K562 (cell line): Measurements from ENCODE around the gene DAW1. TPM values are rescaled to one million over a fixed set of nuclear protein-coding genes. Genes with fewer than 3 reads are reported as not detected.
A peak's percentile ranks its signal among the peaks of the same experiment; 100 is the strongest.

Experiments used
- ATAC-seq: fragments of 200-7000 bp; cut with Tn5 transposase; 3 replicates; pipeline ENCODE4 v1.9.1; 2020; ENCODE audit warnings: moderate library complexity
- BruUV-seq: library from RNA; stranded (reverse); fragments of 400-500 nt; replicated peaks from 2 replicates; lab custom pipeline; 2021; lab: Mats Ljungman, UMichigan
- CTCF ChIA-PET: fragments of 300-600 bp; formaldehyde crosslinking; extraction: SDS; loops from one replicate; lab custom pipeline; 2021; ENCODE audit warnings: low intra/inter-chr PET ratio; lab: Yijun Ruan, JAX
- POLR2A ChIA-PET: fragments of 300-600, 350-650 bp; sonication (Branson Sonifier 250); formaldehyde crosslinking; extraction: SDS; loops from one replicate; lab custom pipeline; 2021; ENCODE audit warnings: antibody characterized with exemption, inconsistent platforms; lab: Yijun Ruan, JAX
- DNase-seq, 4 experiments: peaks; one replicate each; pipeline versions ENCODE4 v3.0.0 to v3.0.0-alpha.2; 2011 to 2018; ENCODE audit warnings: low spot score in 3 of 4, mixed read lengths in 3 of 4; ENCODE audit errors: extremely low read depth in 1 of 4
- FAIRE-seq: peaks from 2 replicates; lab custom pipeline; 2011; peaks lifted over from hg19 to GRCh38; lab: Jason Lieb, UNC
- H2AFZ ChIP-seq: 2 replicates; pipeline ENCODE4 v1.6.0; 2011; ENCODE audit warnings: low read depth, low read length, control low read depth, inconsistent platforms
- H3K27ac ChIP-seq: fragments of 200-600 bp; 3 replicates; pipeline ENCODE4 v1.8.0; 2011; ENCODE audit warnings: low read depth, mild to moderate bottlenecking, control low read depth, inconsistent platforms, low read length, moderate library complexity, mixed read lengths; ENCODE audit errors: extremely low read depth
- H3K27me3 ChIP-seq, 2 experiments: fragments of 300-600 bp in 1 of 2; 2 replicates in 1 of 2; 3 replicates in 1 of 2; pipeline versions ENCODE4 v1.6.0 to v1.8.0; 2011; ENCODE audit warnings: inconsistent platforms in 2 of 2, low read length in 2 of 2, mild to moderate bottlenecking in 1 of 2, mixed read lengths in 1 of 2, moderate library complexity in 1 of 2; ENCODE audit not compliant: control insufficient read depth in 2 of 2, insufficient read depth in 2 of 2
- H3K36me3 ChIP-seq: fragments of 300-600 bp; 3 replicates; pipeline ENCODE4 v1.8.0; 2011; ENCODE audit warnings: mild to moderate bottlenecking, low read length, inconsistent platforms; ENCODE audit not compliant: control insufficient read depth, insufficient read depth
- H3K4me1 ChIP-seq, 2 experiments: fragments of 200-600 bp in 1 of 2; replicated peaks in 1 of 2; 2 replicates in 1 of 2; 3 replicates in 1 of 2; pipeline versions ENCODE4 v1.5.1 to v1.8.0; 2011; ENCODE audit warnings: inconsistent platforms in 2 of 2, low read length in 2 of 2, mild to moderate bottlenecking in 1 of 2, mixed read lengths in 1 of 2, moderate library complexity in 1 of 2; ENCODE audit not compliant: control insufficient read depth in 2 of 2, insufficient read depth in 2 of 2
- H3K4me2 ChIP-seq: 2 replicates; pipeline ENCODE4 v1.6.1; 2011; ENCODE audit warnings: low read length, control low read depth, inconsistent platforms, mixed read lengths; ENCODE audit not compliant: insufficient read depth
- H3K4me3 ChIP-seq: fragments of 200-600 bp; sonication (generic), shearing (Covaris generic); 2 replicates; pipeline ENCODE4 v1.5.1; 2016; ENCODE audit warnings: control low read depth, inconsistent platforms
- H3K79me2 ChIP-seq: fragments of 200-600 bp; 3 replicates; pipeline ENCODE4 v1.8.0; 2011; ENCODE audit warnings: low read length, inconsistent platforms; ENCODE audit not compliant: control insufficient read depth, insufficient read depth
- H3K9ac ChIP-seq, 2 experiments: 2 replicates each; pipeline versions ENCODE4 v1.6.0 to v1.6.1; 2011; ENCODE audit warnings: low read depth in 2 of 2, low read length in 2 of 2, control low read depth in 1 of 2, inconsistent platforms in 1 of 2, mild to moderate bottlenecking in 1 of 2, mixed read lengths in 1 of 2; ENCODE audit not compliant: insufficient read depth in 1 of 2
- H3K9me1 ChIP-seq: one replicate; pipeline ENCODE4 v1.6.0; 2011; ENCODE audit warnings: inconsistent platforms, mild to moderate bottlenecking, low read length, moderate library complexity; ENCODE audit not compliant: control insufficient read depth, insufficient read depth
- H3K9me3 ChIP-seq: replicated peaks from 2 replicates; pipeline ENCODE4 v1.5.1; 2011; ENCODE audit warnings: low read depth, low read length, inconsistent platforms; ENCODE audit not compliant: control insufficient read depth, insufficient read depth
- H4K20me1 ChIP-seq: replicated peaks from 2 replicates; pipeline ENCODE4 v1.6.1; 2011; ENCODE audit warnings: low read length, inconsistent platforms, mixed read lengths; ENCODE audit not compliant: control insufficient read depth, insufficient read depth
- RAD21 ChIP-seq, 2 experiments: fragments of 250-450 bp in 1 of 2; fragments of 450-650 bp in 1 of 2; sonication (Bioruptor Pico) in 1 of 2; formaldehyde crosslinking in 1 of 2; IDR thresholded peaks in 1 of 2; conservative IDR thresholded peaks in 1 of 2; 2 replicates each; pipeline versions ENCODE4 v1.4.0 to v1.8.0; 2020 to 2022; ENCODE audit warnings: mild to moderate bottlenecking in 2 of 2, moderate library complexity in 1 of 2
- ZBTB1 ChIP-seq: sonication (generic); formaldehyde crosslinking; IDR thresholded peaks from 2 replicates; pipeline ENCODE4 v1.8.1; 2023; ENCODE audit warnings: missing genetic modification reagents, low read depth, mild to moderate bottlenecking, borderline replicate concordance
- WGBS: fragments of 100-300 bp; shearing (Covaris generic); methylation state at CpG from one replicate; pipeline ENCODE4 v1.1.6; 2016; ENCODE audit warnings: low coverage, mixed read lengths; ENCODE audit not compliant: insufficient coverage; ENCODE audit errors: missing lambda C conversion rate; 5-methylcytosine and 5-hydroxymethylcytosine counted together
- in situ Hi-C: fragments of 300-500 bp; cut with MboI; formaldehyde crosslinking; loops from 4 replicates; pipeline ENCODE4 v1.15.0; 2018; ENCODE audit warnings: inconsistent platforms, mixed read lengths
- intact Hi-C: fragments of 100-400 bp; cut with micrococcal nuclease; formaldehyde crosslinking; loops from 2 replicates; pipeline ENCODE4 v1.14.2; 2022
- polyA plus RNA-seq, 8 experiments: library from polyadenylated mRNA; depleted of rRNA in 4 of 8; stranded (reverse) in 5 of 8; unstranded in 3 of 8; fragments of >200 nt; fragmentation: Nextera tagmentation in 2 of 8; fragmentation: Illumina TruSeq in 1 of 8; extraction: Ambion mirVana in 2 of 8; extraction: Trizol in 1 of 8; gene quantifications; 2 replicates each; pipeline versions ENCODE4 v1.2.1 to v1.2.3, GENCODE V29; 2011 to 2014; ENCODE audit warnings: inconsistent platforms in 1 of 8, missing spikeins in 1 of 8
- total RNA-seq, 7 experiments: library from RNA; depleted of rRNA in 6 of 7; stranded (reverse); fragments of >200 nt in 6 of 7; fragmentation: Illumina TruSeq in 2 of 7; extraction: Trizol in 2 of 7; gene quantifications; 2 replicates each; pipeline versions ENCODE4 v1.2.1 to v1.2.3, GENCODE V29; 2011 to 2021; ENCODE audit warnings: low replicate concordance in 1 of 7
- TF ChIP-seq, protein P1 (sequence below), 3 experiments: IDR thresholded peaks in 2 of 3; conservative IDR thresholded peaks in 1 of 3; 2 replicates each; pipeline ENCODE4 v1.5.1; 2011 to 2012; ENCODE audit warnings: low read length in 3 of 3, mild to moderate bottlenecking in 3 of 3, control low read depth in 2 of 3, improper control_type of control experiment in 1 of 3, inconsistent platforms in 1 of 3, low read depth in 1 of 3, mixed read lengths in 1 of 3, moderate library complexity in 1 of 3; ENCODE audit not compliant: insufficient read depth in 2 of 3

Gene DAW1
- total and polyA plus RNA-seq, 9 of the 15 experiments (the other 6 are each of a cell fraction or from before 2014, with no cell fraction given) = not detected

DNA sequence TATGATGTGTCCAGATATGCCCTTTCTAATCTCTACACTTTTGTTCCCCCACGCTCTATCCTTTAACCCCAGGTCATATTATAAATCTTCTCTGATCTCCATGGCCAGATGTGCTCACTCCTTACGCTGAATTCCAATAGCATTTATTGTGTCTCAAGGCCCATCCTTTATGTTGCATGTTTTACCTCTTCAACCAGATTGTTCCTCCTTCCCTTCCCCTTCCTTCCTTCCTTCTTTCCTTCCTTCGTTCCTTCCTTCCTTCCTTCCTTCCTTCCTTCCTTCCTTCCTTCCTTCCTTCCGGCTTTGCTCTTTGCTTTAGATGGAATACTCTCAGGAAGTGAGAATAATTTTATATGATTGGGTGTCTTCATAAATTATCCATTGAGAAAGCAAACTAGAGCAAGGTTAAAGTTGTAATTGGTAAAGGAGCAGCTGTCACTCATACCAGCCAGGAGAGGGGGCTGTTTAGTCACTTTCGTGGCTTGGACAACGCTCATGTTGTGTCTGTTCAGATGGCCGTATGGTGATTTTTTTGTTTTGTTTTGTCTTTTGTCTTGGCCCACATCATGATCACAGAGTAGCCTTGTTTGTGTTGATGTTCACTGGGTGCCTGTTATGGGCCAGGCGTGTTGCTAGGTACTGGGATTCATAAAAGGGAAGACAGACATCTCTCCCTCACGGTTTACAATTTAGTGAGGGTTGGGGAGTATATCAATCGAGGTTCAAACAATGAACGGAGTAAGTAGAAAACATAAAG is 68.0 kb downstream of the DAW1 start:
- Histone ChIP-seq H3K79me2 (no peaks in the 10 kb centered on the region), H3K4me2 (no peak overlapping the region), H3K27me3 (no peaks in the 10 kb centered on the region), H4K20me1 (no peaks in the 10 kb centered on the region)
- ATAC-seq = no peak
- TF ChIP-seq ZBTB1 (CRISPR knock-in tag) = no peak
- peak in 1 of 2 experiments; percentile 29; a peak in 1 of 4 replicates for TF ChIP-seq RAD21 (CRISPR knock-in tag; conservative IDR thresholded peaks at IDR 0.05 in 1 of 2, IDR thresholded peaks at IDR 0.05 in 1 of 2)
- TF ChIP-seq, protein P1, sequence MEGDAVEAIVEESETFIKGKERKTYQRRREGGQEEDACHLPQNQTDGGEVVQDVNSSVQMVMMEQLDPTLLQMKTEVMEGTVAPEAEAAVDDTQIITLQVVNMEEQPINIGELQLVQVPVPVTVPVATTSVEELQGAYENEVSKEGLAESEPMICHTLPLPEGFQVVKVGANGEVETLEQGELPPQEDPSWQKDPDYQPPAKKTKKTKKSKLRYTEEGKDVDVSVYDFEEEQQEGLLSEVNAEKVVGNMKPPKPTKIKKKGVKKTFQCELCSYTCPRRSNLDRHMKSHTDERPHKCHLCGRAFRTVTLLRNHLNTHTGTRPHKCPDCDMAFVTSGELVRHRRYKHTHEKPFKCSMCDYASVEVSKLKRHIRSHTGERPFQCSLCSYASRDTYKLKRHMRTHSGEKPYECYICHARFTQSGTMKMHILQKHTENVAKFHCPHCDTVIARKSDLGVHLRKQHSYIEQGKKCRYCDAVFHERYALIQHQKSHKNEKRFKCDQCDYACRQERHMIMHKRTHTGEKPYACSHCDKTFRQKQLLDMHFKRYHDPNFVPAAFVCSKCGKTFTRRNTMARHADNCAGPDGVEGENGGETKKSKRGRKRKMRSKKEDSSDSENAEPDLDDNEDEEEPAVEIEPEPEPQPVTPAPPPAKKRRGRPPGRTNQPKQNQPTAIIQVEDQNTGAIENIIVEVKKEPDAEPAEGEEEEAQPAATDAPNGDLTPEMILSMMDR (IDR thresholded peaks at IDR 0.05 in 2 of 3, conservative IDR thresholded peaks at IDR 0.05 in 1 of 3; ENCODE audit: insufficient read depth in 2 of 3, low read depth in 1 of 3, low read length in 3 of 3) = 0 out of 6 replicates have a peak, but pooled peaks of 1 of the 3 experiments have one; percentile 24
- TF ChIP-seq, all 486 proteins: peak for 2
- no peak for FAIRE-seq
- H3K27ac ChIP-seq = no peak overlapping the region
- H2AFZ ChIP-seq = no peak overlapping the region
- H3K4me1 ChIP-seq = no peaks in the 10 kb centered on the region
- 0% methylated on average over 9 of the region's 11 CpGs for WGBS
- no peak overlapping the region for H3K4me3 ChIP-seq
- H3K9ac ChIP-seq = no peak overlapping the region
- intact Hi-C loops = loop anchor here (1.0 kb wide), 1 partner anchor 1648 kb away; no protein-coding TSS in a partner anchor
- no peaks in the 10 kb centered on the region for H3K9me1 ChIP-seq
- H3K36me3 ChIP-seq = no peaks in the 10 kb centered on the region
- BruUV-seq = no TSS peak
- ChIA-PET POLR2A (no interaction called here), CTCF (no interaction called here)
- in situ Hi-C loops = no loop called here
- H3K9me3 ChIP-seq = no peaks in the 10 kb centered on the region
- peak in 2 of 4 experiments; percentile 5 to 10 for DNase-seq
